Measurements from ENCODE around the gene PDE11A. TPM values are rescaled to one million over a fixed set of nuclear protein-coding genes. Genes with fewer than 3 reads are reported as not detected.
"Not testable (repeated sequence)": the region's sequence is repeated elsewhere in the genome, so short reads cannot be mapped to it uniquely, and the experiment has no call there.

PDE11A gene
- total and polyA plus RNA-seq, 4 donors = 0.11 to 1.3 (median 0.25) TPM; not detected in 1

- ATAC-seq (ENCODE audit: insufficient read depth, low FRiP score) (no peak), DNase-seq (no peak)
- 25 to 39% methylated on average over 1 of the region's 1 CpG for WGBS, 2 donors
- Histone ChIP-seq H3K9me3 (ENCODE audit: control insufficient read depth in 4 of 4, insufficient read depth in 3 of 4, low read length in 3 of 4) (no peaks in the 10 kb centered on the region), H3K27me3 (ENCODE audit: control insufficient read depth in 3 of 3, insufficient read depth in 3 of 3, low read length in 2 of 3) (no peaks in the 10 kb centered on the region), H3K4me3 (no peak overlapping the region), H3K36me3 (ENCODE audit: control insufficient read depth in 4 of 4, insufficient read depth in 4 of 4, low read length in 4 of 4) (no peaks in the 10 kb centered on the region), H3K27ac (ENCODE audit: low read depth in 1 of 2, low read length in 1 of 2) (no peak overlapping the region), H3K4me1 (ENCODE audit: control insufficient read depth in 5 of 5, insufficient read depth in 5 of 5, low read length in 5 of 5) (peaks cover 0 to 7% (median 0%) of the 10 kb centered on the region in 5 donors), H3K9ac (ENCODE audit: insufficient read depth in 1 of 2, low read length in 2 of 2) (no peak overlapping the region)
- TF ChIP-seq, protein P1, sequence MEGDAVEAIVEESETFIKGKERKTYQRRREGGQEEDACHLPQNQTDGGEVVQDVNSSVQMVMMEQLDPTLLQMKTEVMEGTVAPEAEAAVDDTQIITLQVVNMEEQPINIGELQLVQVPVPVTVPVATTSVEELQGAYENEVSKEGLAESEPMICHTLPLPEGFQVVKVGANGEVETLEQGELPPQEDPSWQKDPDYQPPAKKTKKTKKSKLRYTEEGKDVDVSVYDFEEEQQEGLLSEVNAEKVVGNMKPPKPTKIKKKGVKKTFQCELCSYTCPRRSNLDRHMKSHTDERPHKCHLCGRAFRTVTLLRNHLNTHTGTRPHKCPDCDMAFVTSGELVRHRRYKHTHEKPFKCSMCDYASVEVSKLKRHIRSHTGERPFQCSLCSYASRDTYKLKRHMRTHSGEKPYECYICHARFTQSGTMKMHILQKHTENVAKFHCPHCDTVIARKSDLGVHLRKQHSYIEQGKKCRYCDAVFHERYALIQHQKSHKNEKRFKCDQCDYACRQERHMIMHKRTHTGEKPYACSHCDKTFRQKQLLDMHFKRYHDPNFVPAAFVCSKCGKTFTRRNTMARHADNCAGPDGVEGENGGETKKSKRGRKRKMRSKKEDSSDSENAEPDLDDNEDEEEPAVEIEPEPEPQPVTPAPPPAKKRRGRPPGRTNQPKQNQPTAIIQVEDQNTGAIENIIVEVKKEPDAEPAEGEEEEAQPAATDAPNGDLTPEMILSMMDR (IDR thresholded peaks at IDR 0.05; ENCODE audit: control extremely low read depth, extremely low read depth) = no peak
Observed at GRCh38 chr2:177797808-177798207, 274.8 kb downstream of the PDE11A start.

DNA sequence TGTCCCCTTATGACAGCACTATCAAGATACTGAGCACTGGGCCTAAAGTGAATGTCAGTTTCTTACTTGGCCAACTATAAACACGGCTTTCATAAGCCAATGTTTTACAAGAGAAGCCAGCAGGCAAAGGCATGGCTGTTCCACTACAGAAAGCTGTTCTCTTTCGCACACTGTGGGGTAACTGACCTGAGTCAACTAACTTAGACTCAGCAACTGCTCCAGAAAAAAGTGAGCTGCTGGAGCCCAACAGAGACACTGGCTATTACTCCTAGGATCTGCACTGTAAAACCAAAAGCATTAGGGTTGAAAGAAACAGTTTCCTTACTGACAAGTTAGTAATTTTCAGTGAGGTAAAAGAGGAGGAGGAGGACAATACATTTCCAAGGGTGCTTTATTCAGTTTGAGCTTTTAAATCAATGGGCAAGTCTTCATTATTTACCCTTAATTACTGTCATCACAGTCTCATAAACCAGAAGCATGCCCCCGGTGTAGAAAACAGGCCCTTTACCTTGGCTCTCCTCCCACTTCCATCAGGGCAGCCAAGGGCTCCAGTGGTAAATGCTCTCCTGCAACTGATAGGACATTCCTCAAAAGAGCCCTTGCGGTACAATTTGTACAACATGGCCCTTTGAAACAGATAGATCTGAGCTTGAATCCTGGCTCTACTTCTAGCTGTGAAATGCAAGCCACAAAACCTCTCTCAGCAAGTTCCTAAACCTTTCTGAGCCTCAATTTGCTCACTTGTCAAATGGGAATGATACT lies 275.7 kb downstream of the PDE11A start:
- Histone ChIP-seq H3K36me3 (ENCODE audit: control insufficient read depth in 4 of 4, insufficient read depth in 4 of 4, low read length in 4 of 4) (no peaks in the 10 kb centered on the region), H3K4me1 (ENCODE audit: control insufficient read depth in 5 of 5, insufficient read depth in 5 of 5, low read length in 5 of 5) (peaks cover 0 to 7% (median 0%) of the 10 kb centered on the region in 5 donors), H3K27ac (ENCODE audit: low read depth in 1 of 2, low read length in 1 of 2) (no peak overlapping the region), H3K9me3 (ENCODE audit: control insufficient read depth in 4 of 4, insufficient read depth in 3 of 4, low read length in 3 of 4) (no peaks in the 10 kb centered on the region), H3K9ac (ENCODE audit: insufficient read depth in 1 of 2, low read length in 2 of 2) (no peak overlapping the region), H3K27me3 (ENCODE audit: control insufficient read depth in 3 of 3, insufficient read depth in 3 of 3, low read length in 2 of 3) (no peaks in the 10 kb centered on the region), H3K4me3 (no peak overlapping the region)
- 76 to 79% methylated on average over 4 of the region's 4 CpGs for WGBS, 2 donors
- DNase-seq (no peak), ATAC-seq (ENCODE audit: insufficient read depth, low FRiP score) (no peak)
- TF ChIP-seq, protein P1 (IDR thresholded peaks at IDR 0.05; ENCODE audit: control extremely low read depth, extremely low read depth) = no peak

DNA sequence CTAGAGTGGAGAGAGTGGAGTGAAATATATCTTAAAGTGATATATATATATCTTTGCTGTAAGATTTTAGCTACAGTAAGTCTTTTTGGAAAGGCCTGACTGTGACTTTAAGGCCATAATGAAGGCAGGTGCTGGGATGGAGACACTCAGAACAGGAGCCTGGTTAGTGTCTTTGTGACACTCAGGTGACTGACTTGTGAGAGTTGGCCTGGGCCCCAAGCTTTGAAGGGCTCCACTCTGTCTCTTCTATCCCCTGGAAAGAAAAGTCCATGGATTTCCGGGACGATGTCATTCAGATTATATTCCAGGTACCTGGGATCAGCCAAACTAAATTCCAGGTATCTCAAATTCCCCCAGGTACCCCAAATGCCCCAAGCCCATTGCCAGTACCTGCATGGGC lies 276.6 kb downstream of the PDE11A start:
- H3K4me1 ChIP-seq (ENCODE audit: control insufficient read depth in 5 of 5, insufficient read depth in 5 of 5, low read length in 5 of 5) = peaks cover 0 to 7% (median 0%) of the 10 kb centered on the region in 5 donors
- no peak overlapping the region for H3K27ac ChIP-seq (ENCODE audit: low read depth in 1 of 2, low read length in 1 of 2)
- ATAC-seq (ENCODE audit: insufficient read depth, low FRiP score) = no peak
- 91 to 94% methylated on average over 2 of the region's 2 CpGs for WGBS, 2 donors
- no peak overlapping the region for H3K4me3 ChIP-seq
- no peak for DNase-seq
- no peaks in the 10 kb centered on the region for H3K27me3 ChIP-seq (ENCODE audit: control insufficient read depth in 3 of 3, insufficient read depth in 3 of 3, low read length in 2 of 3)
- H3K36me3 ChIP-seq (ENCODE audit: control insufficient read depth in 4 of 4, insufficient read depth in 4 of 4, low read length in 4 of 4) = no peaks in the 10 kb centered on the region
- TF ChIP-seq, protein P1 (IDR thresholded peaks at IDR 0.05; ENCODE audit: control extremely low read depth, extremely low read depth) = no peak
- no peak overlapping the region for H3K9ac ChIP-seq (ENCODE audit: insufficient read depth in 1 of 2, low read length in 2 of 2)
- no peaks in the 10 kb centered on the region for H3K9me3 ChIP-seq (ENCODE audit: control insufficient read depth in 4 of 4, insufficient read depth in 3 of 4, low read length in 3 of 4)

GRCh38 chr2:177785143-177785542 lies 287.4 kb downstream of the PDE11A start:
- 51 to 69% methylated on average over 6 of the region's 6 CpGs for WGBS, 2 donors
- not testable (repeated sequence) for H3K36me3 ChIP-seq (ENCODE audit: control insufficient read depth in 4 of 4, insufficient read depth in 4 of 4, low read length in 4 of 4); H3K9ac ChIP-seq (ENCODE audit: insufficient read depth in 1 of 2, low read length in 2 of 2); H3K4me3 ChIP-seq; DNase-seq; H3K27ac ChIP-seq (ENCODE audit: low read depth in 1 of 2, low read length in 1 of 2); H3K27me3 ChIP-seq (ENCODE audit: control insufficient read depth in 3 of 3, insufficient read depth in 3 of 3, low read length in 2 of 3); H3K9me3 ChIP-seq (ENCODE audit: control insufficient read depth in 4 of 4, insufficient read depth in 3 of 4, low read length in 3 of 4)
- ATAC-seq (ENCODE audit: insufficient read depth, low FRiP score) = peak; percentile 41
- H3K4me1 ChIP-seq (ENCODE audit: control insufficient read depth in 5 of 5, insufficient read depth in 5 of 5, low read length in 5 of 5) = peaks cover 0 to 14% (median 0%) of the 10 kb centered on the region in 5 donors

All from lung (tissue), 12 donors.